Measurements from ENCODE around the gene PLCB4.

DNA sequence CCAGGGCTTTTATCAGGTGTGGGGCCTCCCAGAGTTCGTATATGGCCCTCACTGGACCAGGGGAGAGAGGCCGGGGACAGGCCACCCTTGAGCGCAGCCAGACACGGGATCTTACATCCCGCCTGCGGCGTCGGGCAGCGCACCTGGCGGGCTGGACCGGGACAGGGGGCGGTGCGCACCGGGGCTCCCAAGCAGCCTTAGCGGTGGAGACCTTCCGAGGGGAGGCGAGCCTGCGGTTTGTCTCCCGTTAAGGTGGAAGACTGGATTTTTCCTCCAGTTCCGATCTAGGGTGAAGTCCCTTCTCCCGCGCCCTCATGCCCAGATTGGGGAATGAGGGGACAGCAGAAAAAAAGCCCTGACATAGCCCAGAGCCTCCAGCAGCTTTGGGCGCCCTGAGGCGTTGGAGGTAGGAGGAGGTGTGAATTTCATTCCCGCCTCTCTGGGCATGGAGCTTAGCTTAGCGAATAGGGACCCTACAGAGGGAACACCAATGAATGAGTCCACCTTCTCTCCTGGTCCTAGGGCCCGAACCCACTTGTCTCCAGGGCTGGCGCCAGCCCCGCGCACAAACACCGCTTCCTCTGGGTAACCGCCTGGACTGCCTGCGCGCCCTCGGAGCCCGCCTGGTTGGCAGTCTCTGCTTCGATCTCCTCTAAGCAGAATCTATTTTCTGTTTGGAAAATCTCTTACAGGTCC lies 438.8 kb downstream of the PLCB4 start:
- TF ChIP-seq, protein P1, sequence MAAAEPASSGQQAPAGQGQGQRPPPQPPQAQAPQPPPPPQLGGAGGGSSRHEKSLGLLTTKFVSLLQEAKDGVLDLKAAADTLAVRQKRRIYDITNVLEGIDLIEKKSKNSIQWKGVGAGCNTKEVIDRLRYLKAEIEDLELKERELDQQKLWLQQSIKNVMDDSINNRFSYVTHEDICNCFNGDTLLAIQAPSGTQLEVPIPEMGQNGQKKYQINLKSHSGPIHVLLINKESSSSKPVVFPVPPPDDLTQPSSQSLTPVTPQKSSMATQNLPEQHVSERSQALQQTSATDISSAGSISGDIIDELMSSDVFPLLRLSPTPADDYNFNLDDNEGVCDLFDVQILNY (CRISPR knock-in tag; IDR thresholded peaks at IDR 0.05) = no peak
- TF ChIP-seq, protein P2, sequence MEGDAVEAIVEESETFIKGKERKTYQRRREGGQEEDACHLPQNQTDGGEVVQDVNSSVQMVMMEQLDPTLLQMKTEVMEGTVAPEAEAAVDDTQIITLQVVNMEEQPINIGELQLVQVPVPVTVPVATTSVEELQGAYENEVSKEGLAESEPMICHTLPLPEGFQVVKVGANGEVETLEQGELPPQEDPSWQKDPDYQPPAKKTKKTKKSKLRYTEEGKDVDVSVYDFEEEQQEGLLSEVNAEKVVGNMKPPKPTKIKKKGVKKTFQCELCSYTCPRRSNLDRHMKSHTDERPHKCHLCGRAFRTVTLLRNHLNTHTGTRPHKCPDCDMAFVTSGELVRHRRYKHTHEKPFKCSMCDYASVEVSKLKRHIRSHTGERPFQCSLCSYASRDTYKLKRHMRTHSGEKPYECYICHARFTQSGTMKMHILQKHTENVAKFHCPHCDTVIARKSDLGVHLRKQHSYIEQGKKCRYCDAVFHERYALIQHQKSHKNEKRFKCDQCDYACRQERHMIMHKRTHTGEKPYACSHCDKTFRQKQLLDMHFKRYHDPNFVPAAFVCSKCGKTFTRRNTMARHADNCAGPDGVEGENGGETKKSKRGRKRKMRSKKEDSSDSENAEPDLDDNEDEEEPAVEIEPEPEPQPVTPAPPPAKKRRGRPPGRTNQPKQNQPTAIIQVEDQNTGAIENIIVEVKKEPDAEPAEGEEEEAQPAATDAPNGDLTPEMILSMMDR (IDR thresholded peaks at IDR 0.05) = no peak
- TF ChIP-seq JAZF1 (CRISPR knock-in tag; IDR thresholded peaks at IDR 0.05) = no peak
- TF ChIP-seq, protein P3, sequence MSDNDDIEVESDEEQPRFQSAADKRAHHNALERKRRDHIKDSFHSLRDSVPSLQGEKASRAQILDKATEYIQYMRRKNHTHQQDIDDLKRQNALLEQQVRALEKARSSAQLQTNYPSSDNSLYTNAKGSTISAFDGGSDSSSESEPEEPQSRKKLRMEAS (CRISPR knock-in tag; IDR thresholded peaks at IDR 0.05) = peak; percentile 61; the same call in 1 of the 2 replicates
- no peak for TF ChIP-seq FOXJ3 (CRISPR knock-in tag; IDR thresholded peaks at IDR 0.05; ENCODE audit: borderline replicate concordance)
- TF ChIP-seq ZNF317 (CRISPR knock-in tag; IDR thresholded peaks at IDR 0.05; ENCODE audit: borderline replicate concordance, low read depth) = no peak
- TF ChIP-seq, protein P4, sequence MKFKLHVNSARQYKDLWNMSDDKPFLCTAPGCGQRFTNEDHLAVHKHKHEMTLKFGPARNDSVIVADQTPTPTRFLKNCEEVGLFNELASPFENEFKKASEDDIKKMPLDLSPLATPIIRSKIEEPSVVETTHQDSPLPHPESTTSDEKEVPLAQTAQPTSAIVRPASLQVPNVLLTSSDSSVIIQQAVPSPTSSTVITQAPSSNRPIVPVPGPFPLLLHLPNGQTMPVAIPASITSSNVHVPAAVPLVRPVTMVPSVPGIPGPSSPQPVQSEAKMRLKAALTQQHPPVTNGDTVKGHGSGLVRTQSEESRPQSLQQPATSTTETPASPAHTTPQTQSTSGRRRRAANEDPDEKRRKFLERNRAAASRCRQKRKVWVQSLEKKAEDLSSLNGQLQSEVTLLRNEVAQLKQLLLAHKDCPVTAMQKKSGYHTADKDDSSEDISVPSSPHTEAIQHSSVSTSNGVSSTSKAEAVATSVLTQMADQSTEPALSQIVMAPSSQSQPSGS (CRISPR knock-in tag; IDR thresholded peaks at IDR 0.05; ENCODE audit: borderline replicate concordance, low read depth) = no peak
- TF ChIP-seq TEAD4 (CRISPR knock-in tag; IDR thresholded peaks at IDR 0.05) = no peak
- no peak for TF ChIP-seq CREM (CRISPR knock-in tag; IDR thresholded peaks at IDR 0.05)
- no peak for TF ChIP-seq E2F1 (CRISPR knock-in tag; IDR thresholded peaks at IDR 0.05)
- no peak for TF ChIP-seq NR2C2 (CRISPR knock-in tag; IDR thresholded peaks at IDR 0.05)
- TF ChIP-seq, protein P5, sequence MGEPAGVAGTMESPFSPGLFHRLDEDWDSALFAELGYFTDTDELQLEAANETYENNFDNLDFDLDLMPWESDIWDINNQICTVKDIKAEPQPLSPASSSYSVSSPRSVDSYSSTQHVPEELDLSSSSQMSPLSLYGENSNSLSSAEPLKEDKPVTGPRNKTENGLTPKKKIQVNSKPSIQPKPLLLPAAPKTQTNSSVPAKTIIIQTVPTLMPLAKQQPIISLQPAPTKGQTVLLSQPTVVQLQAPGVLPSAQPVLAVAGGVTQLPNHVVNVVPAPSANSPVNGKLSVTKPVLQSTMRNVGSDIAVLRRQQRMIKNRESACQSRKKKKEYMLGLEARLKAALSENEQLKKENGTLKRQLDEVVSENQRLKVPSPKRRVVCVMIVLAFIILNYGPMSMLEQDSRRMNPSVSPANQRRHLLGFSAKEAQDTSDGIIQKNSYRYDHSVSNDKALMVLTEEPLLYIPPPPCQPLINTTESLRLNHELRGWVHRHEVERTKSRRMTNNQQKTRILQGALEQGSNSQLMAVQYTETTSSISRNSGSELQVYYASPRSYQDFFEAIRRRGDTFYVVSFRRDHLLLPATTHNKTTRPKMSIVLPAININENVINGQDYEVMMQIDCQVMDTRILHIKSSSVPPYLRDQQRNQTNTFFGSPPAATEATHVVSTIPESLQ (CRISPR knock-in tag; IDR thresholded peaks at IDR 0.05) = no peak

Data from WTC11 (cell line).